ENCODE data around the gene N4BP2.

- no peak for TF ChIP-seq HDGF (IDR thresholded peaks at IDR 0.05; ENCODE audit: borderline replicate concordance)
- TF ChIP-seq NFRKB (IDR thresholded peaks at IDR 0.05) = no peak
- no peak for TF ChIP-seq ELF4 (IDR thresholded peaks at IDR 0.05)
These were observed 13.7 kb downstream of the N4BP2 start for GRCh38 chr4:40070387-40070786.
